GM12878 (cell line): ENCODE data around the gene KLF15.

ENCODE experiments used
- NRF1 ChIP-seq: conservative IDR thresholded peaks from 2 replicates; pipeline ENCODE4 v1.6.1; 2011; ENCODE audit warnings: mild to moderate bottlenecking, low read depth, low read length, improper control_type of control experiment
- SMC3 ChIP-seq: IDR thresholded peaks from 2 replicates; pipeline ENCODE4 v1.6.1; 2011; ENCODE audit warnings: low read length, improper control_type of control experiment, borderline replicate concordance
- TCF12 ChIP-seq: IDR thresholded peaks from 2 replicates; pipeline ENCODE4 v1.6.1; 2011; ENCODE audit warnings: low read depth, mild to moderate bottlenecking, low read length
- TF ChIP-seq, protein P1 (sequence below): IDR thresholded peaks from 2 replicates; pipeline ENCODE4 v1.6.1; 2012; ENCODE audit warnings: low read depth, low read length, improper control_type of control experiment
- TF ChIP-seq, protein P2 (sequence below): fragments of 450-650 bp; IDR thresholded peaks from 2 replicates; pipeline ENCODE4 v1.6.1; 2017; ENCODE audit warnings: mild to moderate bottlenecking, low read depth, inconsistent platforms; ENCODE audit not compliant: poor library complexity, severe bottlenecking

DNA sequence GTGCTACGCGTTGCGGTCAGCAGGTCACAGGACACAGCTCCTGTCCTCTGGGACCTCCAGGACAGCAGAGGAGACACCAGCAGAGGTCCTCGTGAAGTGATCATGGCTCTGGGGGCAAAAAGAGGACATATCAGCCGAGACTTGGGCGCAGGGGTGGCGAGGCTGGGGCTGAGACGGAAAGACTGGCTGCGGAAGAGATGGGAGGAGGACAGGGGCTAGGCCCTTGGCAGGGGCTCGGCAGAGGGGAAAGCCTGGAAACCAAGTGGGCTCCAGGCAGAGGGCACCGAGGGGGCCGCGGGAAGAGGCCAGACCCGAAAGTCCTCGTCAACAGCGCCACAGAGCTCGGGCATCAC, 32.6 kb upstream of the KLF15 start:
- TF ChIP-seq, protein P1, sequence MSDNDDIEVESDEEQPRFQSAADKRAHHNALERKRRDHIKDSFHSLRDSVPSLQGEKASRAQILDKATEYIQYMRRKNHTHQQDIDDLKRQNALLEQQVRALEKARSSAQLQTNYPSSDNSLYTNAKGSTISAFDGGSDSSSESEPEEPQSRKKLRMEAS = no peak
- TF ChIP-seq, protein P2, sequence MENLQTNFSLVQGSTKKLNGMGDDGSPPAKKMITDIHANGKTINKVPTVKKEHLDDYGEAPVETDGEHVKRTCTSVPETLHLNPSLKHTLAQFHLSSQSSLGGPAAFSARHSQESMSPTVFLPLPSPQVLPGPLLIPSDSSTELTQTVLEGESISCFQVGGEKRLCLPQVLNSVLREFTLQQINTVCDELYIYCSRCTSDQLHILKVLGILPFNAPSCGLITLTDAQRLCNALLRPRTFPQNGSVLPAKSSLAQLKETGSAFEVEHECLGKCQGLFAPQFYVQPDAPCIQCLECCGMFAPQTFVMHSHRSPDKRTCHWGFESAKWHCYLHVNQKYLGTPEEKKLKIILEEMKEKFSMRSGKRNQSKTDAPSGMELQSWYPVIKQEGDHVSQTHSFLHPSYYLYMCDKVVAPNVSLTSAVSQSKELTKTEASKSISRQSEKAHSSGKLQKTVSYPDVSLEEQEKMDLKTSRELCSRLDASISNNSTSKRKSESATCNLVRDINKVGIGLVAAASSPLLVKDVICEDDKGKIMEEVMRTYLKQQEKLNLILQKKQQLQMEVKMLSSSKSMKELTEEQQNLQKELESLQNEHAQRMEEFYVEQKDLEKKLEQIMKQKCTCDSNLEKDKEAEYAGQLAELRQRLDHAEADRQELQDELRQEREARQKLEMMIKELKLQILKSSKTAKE = no peak
- no peak for TF ChIP-seq TCF12
- no peak for TF ChIP-seq NRF1
- TF ChIP-seq SMC3 = no peak
